Mesothelial cell of epicardium (in vitro differentiated cells): ENCODE data around the gene FCAMR. TPM values are rescaled to one million over a fixed set of nuclear protein-coding genes. Genes with fewer than 3 reads are reported as not detected.

Source experiments
- DNase-seq, 2 experiments: peaks; one replicate each; pipeline ENCODE4 v3.0.0; 2021; ENCODE audit warnings: low spot score in 2 of 2; ENCODE audit not compliant: unreplicated experiment in 2 of 2
- H3K27ac Mint-ChIP-seq: 2 replicates; pipeline ENCODE4 v1.8.0; 2021; ENCODE audit warnings: mixed read lengths
- H3K27me3 Mint-ChIP-seq: 2 replicates; pipeline ENCODE4 v1.8.0; 2021; ENCODE audit warnings: low read depth, mixed read lengths
- H3K36me3 Mint-ChIP-seq: 2 replicates; pipeline ENCODE4 v1.8.0; 2021; ENCODE audit warnings: mixed read lengths
- H3K4me1 Mint-ChIP-seq: 2 replicates; pipeline ENCODE4 v1.8.0; 2021; ENCODE audit warnings: mixed read lengths
- H3K4me3 Mint-ChIP-seq: 2 replicates; pipeline ENCODE4 v1.8.0; 2021; ENCODE audit warnings: mild to moderate bottlenecking, moderate library complexity, mixed read lengths
- H3K9me3 Mint-ChIP-seq: 2 replicates; pipeline ENCODE4 v1.8.0; 2021; ENCODE audit warnings: mixed read lengths
- CTCF ChIP-seq: fragments of 200-600 bp; sonication (generic); IDR thresholded peaks from one replicate; pipeline ENCODE4 v1.5.0; 2021; ENCODE audit warnings: antibody characterized with exemption; ENCODE audit not compliant: unreplicated experiment
- total RNA-seq: library from RNA; stranded (reverse); gene quantifications from 3 replicates; pipeline ENCODE4 v1.2.1, GENCODE V29; 2021

FCAMR gene
- total RNA-seq, 1 donor from 2014 or later, result not detected

- peaks cover 6% of the 10 kb centered on the region for H3K4me1 Mint-ChIP-seq
- H3K27me3 Mint-ChIP-seq, result peaks cover 12% of the 10 kb centered on the region
- H3K27ac Mint-ChIP-seq, result no peak overlapping the region
- no peaks in the 10 kb centered on the region for H3K9me3 Mint-ChIP-seq
- no peak for DNase-seq
- no peak overlapping the region for H3K4me3 Mint-ChIP-seq
- no peak for TF ChIP-seq CTCF
- no peaks in the 10 kb centered on the region for H3K36me3 Mint-ChIP-seq
Observed at GRCh38 chr1:206963119-206963712, 7.0 kb downstream of the FCAMR start.

- Mint-ChIP-seq H3K36me3 (no peaks in the 10 kb centered on the region), H3K27ac (no peak overlapping the region)
- TF ChIP-seq CTCF, result no peak
Observed at GRCh38 chr1:206962272-206962671, 8.0 kb downstream of the FCAMR start.

GRCh38 chr1:206961668-206962067, 8.6 kb downstream of the FCAMR start:
- Mint-ChIP-seq H3K4me3 (no peak overlapping the region), H3K9me3 (no peaks in the 10 kb centered on the region), H3K36me3 (no peaks in the 10 kb centered on the region), H3K27ac (no peak overlapping the region), H3K27me3 (peaks cover 2% of the 10 kb centered on the region), H3K4me1 (peaks cover 6% of the 10 kb centered on the region)
- TF ChIP-seq CTCF, result no peak
- DNase-seq, result no peak

More at GRCh38 chr1:206962272-206962671, 8.0 kb downstream of the FCAMR start:
- no peaks in the 10 kb centered on the region for H3K9me3 Mint-ChIP-seq
- no peak for DNase-seq
- no peak overlapping the region for H3K4me3 Mint-ChIP-seq
- H3K27me3 Mint-ChIP-seq, result peaks cover 2% of the 10 kb centered on the region
- H3K4me1 Mint-ChIP-seq, result peaks cover 6% of the 10 kb centered on the region

- H3K4me3 Mint-ChIP-seq, result no peak overlapping the region
- H3K9me3 Mint-ChIP-seq, result no peaks in the 10 kb centered on the region
- H3K27me3 Mint-ChIP-seq, result peaks cover 2% of the 10 kb centered on the region
- DNase-seq, result no peak
- TF ChIP-seq CTCF, result no peak
- no peak overlapping the region for H3K27ac Mint-ChIP-seq
- peaks cover 6% of the 10 kb centered on the region for H3K4me1 Mint-ChIP-seq
- H3K36me3 Mint-ChIP-seq, result no peaks in the 10 kb centered on the region
Observed at GRCh38 chr1:206960676-206961386, 9.4 kb downstream of the FCAMR start.

GRCh38 chr1:206958144-206958543, 12.1 kb downstream of the FCAMR start:
- H3K36me3 Mint-ChIP-seq, result no peaks in the 10 kb centered on the region
- peaks cover 21% of the 10 kb centered on the region for H3K4me1 Mint-ChIP-seq
- DNase-seq, result no peak
- peaks cover 2% of the 10 kb centered on the region for H3K27me3 Mint-ChIP-seq
- H3K9me3 Mint-ChIP-seq, result no peaks in the 10 kb centered on the region
- no peak overlapping the region for H3K4me3 Mint-ChIP-seq
- no peak for TF ChIP-seq CTCF
- H3K27ac Mint-ChIP-seq, result no peak overlapping the region
